ENCODE data around the gene CMTM1. TPM values are rescaled to one million over a fixed set of nuclear protein-coding genes. Genes with fewer than 3 reads are reported as not detected.
"Not testable (repeated sequence)": the region's sequence is repeated elsewhere in the genome, so short reads cannot be mapped to it uniquely, and the experiment has no call there.

CMTM1 gene
- total RNA-seq, 1 donor from 2014 or later = 2.1 TPM

DNA sequence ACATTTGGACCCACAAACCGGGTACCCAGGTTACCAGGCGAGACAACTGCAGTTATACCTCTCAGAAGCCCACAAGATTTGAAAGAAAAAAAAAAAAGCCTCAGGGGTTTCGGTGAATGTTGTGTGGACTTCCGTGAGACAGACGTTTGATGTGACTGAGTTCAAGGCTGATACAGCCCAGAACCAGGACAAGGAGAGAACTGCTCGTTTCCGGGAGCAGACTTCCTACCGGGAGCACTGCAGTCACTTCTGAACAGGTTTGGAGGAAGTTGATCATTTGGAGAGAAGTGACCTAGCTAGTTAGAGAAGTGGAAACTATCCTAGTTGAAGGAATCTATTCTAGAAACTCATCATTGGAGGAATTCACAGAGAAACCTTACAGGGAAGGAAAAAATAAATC, 13.0 kb upstream of the CMTM1 start:
- ATAC-seq (no peak), DNase-seq (no peak)
- intact Hi-C loops (cut with micrococcal nuclease) = loop anchor here (5.0 kb wide), 1 partner anchor 36 kb away; no protein-coding TSS in a partner anchor

- ATAC-seq = no peak
- DNase-seq = no peak
- intact Hi-C loops (cut with micrococcal nuclease) = loop anchor here (5.0 kb wide), 1 partner anchor 37 kb away; no protein-coding TSS in a partner anchor
Observed at GRCh38 chr16:66554021-66554420, 12.2 kb upstream of the CMTM1 start.

DNA sequence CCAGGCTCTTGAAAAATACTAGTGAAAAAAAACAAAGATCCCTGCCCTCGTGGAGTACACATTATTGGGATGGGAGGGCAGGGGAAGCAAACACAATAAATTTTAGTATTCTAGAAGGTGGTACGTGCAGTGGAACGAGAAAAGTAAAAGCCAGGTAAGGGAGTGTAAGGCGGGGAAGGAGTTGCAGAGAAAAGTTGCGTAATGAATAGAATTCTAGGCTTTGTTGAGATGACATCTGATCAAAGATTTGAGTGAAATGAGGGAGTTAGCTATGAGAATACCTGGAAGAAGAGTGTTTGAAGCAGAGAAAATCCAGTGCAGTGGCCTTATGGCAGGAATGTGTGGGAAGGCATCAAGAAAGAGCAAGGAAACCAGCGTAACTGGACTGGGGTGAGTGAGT, 11.7 kb upstream of the CMTM1 start:
- intact Hi-C loops (cut with micrococcal nuclease) = loop anchor here (5.0 kb wide), 1 partner anchor 37 kb away; no protein-coding TSS in a partner anchor
- ATAC-seq (no peak), DNase-seq (no peak)

- intact Hi-C loops (cut with micrococcal nuclease) = no loop called here
- ATAC-seq (no peak), DNase-seq (no peak)
Observed at GRCh38 chr16:66560107-66560506, 6.1 kb upstream of the CMTM1 start.

DNA sequence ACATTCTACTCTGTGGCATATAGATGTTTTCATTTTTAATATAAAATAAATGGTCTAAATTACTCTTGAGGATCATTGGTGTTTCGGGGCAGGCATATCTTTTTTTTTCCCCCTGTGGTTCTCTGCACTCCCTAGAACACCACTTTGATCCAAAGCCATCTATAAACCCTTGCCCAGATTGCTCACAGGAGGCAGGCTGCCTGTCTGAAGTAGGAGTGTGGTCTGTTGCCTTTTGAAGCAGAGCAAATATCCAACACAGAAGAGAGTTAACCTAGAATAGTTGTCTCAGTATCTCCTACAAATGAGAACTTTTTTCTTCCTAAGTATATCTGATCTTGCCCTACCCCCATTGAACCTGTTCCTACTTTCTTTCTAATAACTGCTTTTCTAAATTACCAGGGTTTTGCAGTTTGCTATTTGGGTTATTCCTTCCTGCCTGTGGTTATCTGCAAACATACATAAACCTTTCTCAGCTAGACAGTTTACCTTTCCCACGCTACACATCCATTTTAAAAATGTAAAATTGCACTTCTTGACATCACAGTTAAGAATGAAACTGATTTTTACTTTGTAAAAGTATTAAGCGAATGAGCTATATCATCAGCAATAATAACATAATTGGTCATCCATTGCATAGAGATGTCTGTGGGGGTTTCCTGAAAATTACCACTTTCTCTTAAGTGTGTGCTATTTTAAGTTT, 4.7 kb upstream of the CMTM1 start:
- ATAC-seq = no peak
- DNase-seq = no peak
- intact Hi-C loops (cut with micrococcal nuclease) = no loop called here

GRCh38 chr16:66562409-66562808, 3.8 kb upstream of the CMTM1 start:
- ATAC-seq (no peak), DNase-seq (no peak)
- intact Hi-C loops (cut with micrococcal nuclease) = no loop called here

GRCh38 chr16:66562986-66563385, 3.3 kb upstream of the CMTM1 start:
- DNase-seq (no peak), ATAC-seq (no peak)
- intact Hi-C loops (cut with micrococcal nuclease) = no loop called here

GRCh38 chr16:66563574-66564334, 2.5 kb upstream of the CMTM1 start:
- no peak for ATAC-seq
- DNase-seq = no peak
- intact Hi-C loops (cut with micrococcal nuclease) = no loop called here

DNA sequence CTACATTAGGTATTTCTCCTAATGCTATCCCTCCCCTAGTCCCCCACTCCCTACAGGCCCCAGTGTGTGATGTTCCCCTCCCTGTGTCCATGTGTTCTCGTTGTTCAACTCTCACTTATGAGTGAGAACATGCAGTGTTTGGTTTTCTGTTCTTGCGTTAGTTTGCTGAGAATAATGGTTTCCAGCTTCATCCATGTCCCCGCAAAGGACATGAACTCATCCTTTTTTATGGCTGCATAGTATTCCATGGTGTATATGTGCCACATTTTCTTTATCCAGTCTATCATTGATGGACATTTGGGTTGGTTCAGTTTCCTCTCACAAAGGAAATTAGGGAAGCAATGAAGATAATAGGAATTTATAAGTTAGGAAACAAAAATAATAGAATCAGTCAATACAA, 1.0 kb downstream of the CMTM1 start:
- DNase-seq; ATAC-seq; intact Hi-C loops (cut with micrococcal nuclease): not testable (repeated sequence)

DNA sequence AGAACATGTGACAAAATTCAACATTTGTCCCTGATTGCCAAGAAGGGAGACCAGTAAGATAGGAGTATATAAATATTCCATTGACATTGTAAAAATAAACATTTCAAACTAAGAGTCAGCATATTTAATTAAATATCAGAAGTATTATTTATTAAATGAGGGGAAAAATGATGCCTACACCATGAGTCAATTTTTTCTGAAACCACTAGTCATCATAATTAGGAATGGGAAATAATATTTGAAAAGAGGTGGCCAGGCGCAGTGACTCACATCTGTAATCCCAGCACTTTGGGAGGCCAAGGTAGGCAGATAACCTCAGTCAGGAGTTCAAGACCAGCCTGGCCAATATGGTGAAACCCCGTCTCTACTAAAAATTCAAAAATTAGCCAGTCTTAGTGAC, 2.1 kb downstream of the CMTM1 start:
- no peak for ATAC-seq
- intact Hi-C loops (cut with micrococcal nuclease) = no loop called here
- no peak for DNase-seq

DNA sequence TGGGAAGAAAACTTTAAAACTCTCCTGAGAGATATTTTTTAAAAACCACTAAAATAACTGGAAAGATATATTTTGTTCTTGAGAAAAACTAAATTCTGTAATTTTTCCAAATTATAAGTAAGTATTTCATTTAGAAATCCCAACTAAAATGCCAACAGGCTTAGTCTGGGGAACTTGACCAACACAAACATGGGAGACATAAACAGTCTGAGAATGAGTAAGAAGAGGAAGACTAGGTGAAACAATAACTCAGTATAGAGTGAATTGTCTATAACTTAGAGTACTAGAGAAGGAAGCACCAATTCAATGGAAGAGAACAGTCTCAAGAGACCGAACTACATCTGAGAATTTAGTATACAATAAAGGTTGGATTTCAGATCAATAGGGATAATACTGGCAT, 2.9 kb downstream of the CMTM1 start:
- DNase-seq (no peak), ATAC-seq (no peak)
- intact Hi-C loops (cut with micrococcal nuclease) = no loop called here

GRCh38 chr16:66569827-66570405, 3.7 kb downstream of the CMTM1 start:
- DNase-seq = no peak
- intact Hi-C loops (cut with micrococcal nuclease) = no loop called here
- peak; percentile 22 for ATAC-seq

GRCh38 chr16:66572356-66572755, 6.1 kb downstream of the CMTM1 start:
- ATAC-seq (no peak), DNase-seq (no peak)
- intact Hi-C loops (cut with micrococcal nuclease) = no loop called here

- intact Hi-C loops (cut with micrococcal nuclease) = no loop called here
- no peak for ATAC-seq
- DNase-seq = no peak
Observed at GRCh38 chr16:66574081-66574480, 7.8 kb downstream of the CMTM1 start.

- intact Hi-C loops (cut with micrococcal nuclease) = no loop called here
- ATAC-seq (no peak), DNase-seq (no peak)
Observed at GRCh38 chr16:66574531-66574930, 8.3 kb downstream of the CMTM1 start.

DNA sequence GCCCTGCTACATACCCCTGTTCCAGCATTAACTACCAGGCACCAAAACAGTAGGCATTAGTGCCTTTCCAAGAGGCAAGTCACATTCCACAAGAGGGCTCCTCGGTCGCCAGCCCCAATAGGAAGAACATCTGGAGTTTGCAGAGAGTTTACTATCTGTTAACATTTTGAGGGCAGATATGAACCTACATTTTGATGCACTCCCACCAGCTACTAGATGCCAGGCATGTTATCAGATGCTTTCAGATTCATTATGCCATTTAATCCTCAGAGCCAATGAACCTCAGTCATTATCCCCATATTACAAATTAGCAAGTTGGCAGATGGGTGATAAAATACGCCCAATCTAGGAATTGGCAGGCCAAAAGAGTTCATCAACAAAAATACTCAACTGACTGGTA, 8.8 kb downstream of the CMTM1 start:
- ATAC-seq = no peak
- DNase-seq = no peak
- intact Hi-C loops (cut with micrococcal nuclease) = no loop called here

DNA sequence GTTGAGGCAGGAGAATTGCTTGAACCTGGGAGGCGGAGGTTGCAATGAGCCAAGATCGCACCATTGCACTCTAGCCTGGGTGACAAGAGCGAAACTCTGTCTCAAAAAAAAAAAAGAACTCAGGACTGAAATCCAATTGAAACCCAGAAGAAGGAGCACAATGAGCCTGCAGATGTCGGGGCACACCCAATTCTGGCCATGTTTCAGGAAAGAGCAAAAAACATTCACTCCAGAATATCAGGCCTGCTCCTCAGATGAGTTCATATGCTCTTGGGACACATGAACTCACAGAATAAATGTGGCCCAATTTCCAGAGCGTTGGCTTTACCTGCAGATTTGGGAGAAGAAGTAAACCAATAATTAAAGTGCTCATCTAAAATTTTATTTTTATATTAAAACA, 10.1 kb downstream of the CMTM1 start:
- ATAC-seq (peak; percentile 61), DNase-seq (no peak)
- intact Hi-C loops (cut with micrococcal nuclease) = no loop called here

DNA sequence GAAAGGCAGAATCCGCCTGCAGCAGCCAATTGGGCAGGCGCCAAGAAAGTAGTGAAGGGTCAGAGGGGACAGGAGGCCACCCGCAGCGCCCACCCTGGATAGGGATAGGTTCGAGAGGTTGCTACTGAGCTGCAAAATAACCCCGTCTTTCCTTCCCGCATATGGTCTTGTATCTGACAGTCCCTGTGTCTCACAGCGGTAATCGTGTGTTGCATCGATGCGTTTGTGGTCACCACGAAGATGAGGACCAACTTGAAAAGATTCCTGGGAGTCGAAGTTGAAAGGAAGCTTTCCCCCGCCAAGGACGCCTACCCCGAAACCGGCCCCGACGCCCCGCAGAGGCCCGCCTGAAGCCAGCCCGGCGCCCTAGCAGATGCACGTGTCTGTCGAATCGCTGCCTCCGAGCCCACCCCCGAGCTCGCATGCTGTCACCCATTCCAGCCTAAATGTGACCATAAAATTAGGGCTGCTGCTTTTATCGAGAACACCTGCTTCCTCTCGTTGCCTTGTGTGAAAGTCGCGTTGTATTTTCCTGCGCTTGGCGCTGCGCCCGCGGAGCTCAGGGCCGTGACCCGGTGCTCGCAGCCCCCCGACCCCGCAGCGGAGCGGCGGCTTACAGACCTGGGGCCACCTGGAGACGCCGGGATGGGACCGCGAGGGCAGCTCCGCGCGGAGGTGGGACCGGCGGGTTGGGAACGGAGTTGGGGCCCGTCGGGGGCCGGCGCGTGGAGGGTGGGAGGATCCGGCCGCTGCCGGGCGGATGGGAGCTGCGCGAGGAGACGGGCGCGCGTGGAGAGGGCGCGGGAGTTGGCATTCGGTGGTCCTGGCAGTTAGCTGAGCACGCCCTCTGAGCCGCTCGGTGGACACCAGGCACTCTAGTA, 12.7 kb downstream of the CMTM1 start, which contains the start of gene CMTM2:
TSS of gene CMTM2 (plus strand) at position 813 of the 881 bp plus-strand sequence. CDS start 145 bp downstream, outside the sequence.
- intact Hi-C loops (cut with micrococcal nuclease) = no loop called here
- ATAC-seq = no peak
- peak; percentile 44 for DNase-seq

- intact Hi-C loops (cut with micrococcal nuclease) = loop anchor here (10.0 kb wide), 1 partner anchor 176 kb away; no protein-coding TSS in a partner anchor
- DNase-seq = no peak
- no peak for ATAC-seq
Observed at GRCh38 chr16:66580605-66581209, 14.5 kb downstream of the CMTM1 start.

Data from left ventricle myocardium superior (tissue), 1 donor.